H9 (cell line): ENCODE measurements around the gene PPARA. TPM values are rescaled to one million over a fixed set of nuclear protein-coding genes. Genes with fewer than 3 reads are reported as not detected.

Experiments
- DNase-seq: peaks from one replicate; pipeline ENCODE4 v3.0.0-alpha.2; 2017
- H2AFZ ChIP-seq: one replicate; pipeline ENCODE4 v1.6.1; 2013; ENCODE audit warnings: mild to moderate bottlenecking, low read length, control low read depth, moderate library complexity
- H2AK5ac ChIP-seq: 2 replicates; pipeline ENCODE4 v1.6.1; 2013; ENCODE audit warnings: low read length, control low read depth, mixed read lengths; ENCODE audit not compliant: insufficient read length
- H2BK120ac ChIP-seq: one replicate; pipeline ENCODE4 v1.6.1; 2013; ENCODE audit warnings: low read depth, mild to moderate bottlenecking, low read length, control low read depth, inconsistent platforms; ENCODE audit not compliant: poor library complexity, severe bottlenecking
- H2BK12ac ChIP-seq: 2 replicates; pipeline ENCODE4 v1.6.1; 2013; ENCODE audit warnings: low read length, control low read depth, mixed read lengths, low read depth; ENCODE audit not compliant: insufficient read length
- H2BK15ac ChIP-seq: 2 replicates; pipeline ENCODE4 v1.6.1; 2013; ENCODE audit warnings: low read depth, low read length, control low read depth
- H2BK20ac ChIP-seq: one replicate; pipeline ENCODE4 v1.6.1; 2013; ENCODE audit warnings: low read depth, mild to moderate bottlenecking, low read length, control low read depth, inconsistent platforms; ENCODE audit not compliant: poor library complexity, severe bottlenecking
- H2BK5ac ChIP-seq: 2 replicates; pipeline ENCODE4 v1.6.1; 2013; ENCODE audit warnings: low read length, control low read depth, mixed read lengths; ENCODE audit not compliant: insufficient read length
- H3K14ac ChIP-seq: 2 replicates; pipeline ENCODE4 v1.6.1; 2013; ENCODE audit warnings: low read length, control low read depth; ENCODE audit not compliant: insufficient read depth
- H3K18ac ChIP-seq: 2 replicates; pipeline ENCODE4 v1.6.1; 2013; ENCODE audit warnings: low read depth, mild to moderate bottlenecking, mixed read lengths, low read length, control low read depth; ENCODE audit not compliant: insufficient read length
- H3K23ac ChIP-seq: 2 replicates; pipeline ENCODE4 v1.6.1; 2013; ENCODE audit warnings: low read length, control low read depth, mixed read lengths, low read depth; ENCODE audit not compliant: insufficient read length
- H3K23me2 ChIP-seq: 2 replicates; pipeline ENCODE4 v1.6.1; 2013; ENCODE audit warnings: low read depth, mild to moderate bottlenecking, mixed read lengths, low read length, control low read depth; ENCODE audit not compliant: insufficient read length, poor library complexity, severe bottlenecking
- H3K27ac ChIP-seq: 2 replicates; pipeline ENCODE4 v1.5.1; 2013; ENCODE audit warnings: low read length, control low read depth, mixed read lengths, low read depth; ENCODE audit not compliant: insufficient read length
- H3K27me3 ChIP-seq: 2 replicates; pipeline ENCODE4 v1.6.1; 2013; ENCODE audit warnings: low read length, control low read depth, inconsistent platforms; ENCODE audit not compliant: insufficient read depth
- H3K4ac ChIP-seq: 2 replicates; pipeline ENCODE4 v1.6.1; 2013; ENCODE audit warnings: low read depth, mild to moderate bottlenecking, control low read depth, inconsistent platforms, low read length, moderate library complexity
- H3K4me1 ChIP-seq: 2 replicates; pipeline ENCODE4 v1.6.1; 2013; ENCODE audit warnings: low read length, control low read depth, inconsistent platforms; ENCODE audit not compliant: insufficient read depth
- H3K4me2 ChIP-seq: 2 replicates; pipeline ENCODE4 v1.6.1; 2013; ENCODE audit warnings: low read length, control low read depth, mixed read lengths; ENCODE audit not compliant: insufficient read length, insufficient read depth
- H3K56ac ChIP-seq: 2 replicates; pipeline ENCODE4 v1.6.1; 2013; ENCODE audit warnings: low read depth, mild to moderate bottlenecking, mixed read lengths, low read length, control low read depth; ENCODE audit not compliant: insufficient read length
- H3K79me1 ChIP-seq: 2 replicates; pipeline ENCODE4 v1.6.1; 2013; ENCODE audit warnings: low read depth, mild to moderate bottlenecking, moderate library complexity, low read length, control low read depth, inconsistent platforms; ENCODE audit not compliant: insufficient read depth, poor library complexity, severe bottlenecking
- H3K79me2 ChIP-seq: 2 replicates; pipeline ENCODE4 v1.6.1; 2013; ENCODE audit warnings: low read length, control low read depth, inconsistent platforms; ENCODE audit not compliant: insufficient read depth
- H3K9ac ChIP-seq: 2 replicates; pipeline ENCODE4 v1.6.1; 2013; ENCODE audit warnings: low read length, control low read depth, mixed read lengths; ENCODE audit not compliant: insufficient read length; ENCODE audit errors: extremely low read depth
- H3K9me3 ChIP-seq: one replicate; pipeline ENCODE4 v1.6.1; 2013; ENCODE audit warnings: low read depth, low read length, inconsistent platforms; ENCODE audit not compliant: control insufficient read depth
- H3T11ph ChIP-seq: one replicate; pipeline ENCODE4 v1.6.1; 2013; ENCODE audit warnings: mild to moderate bottlenecking, low read length, control low read depth, inconsistent platforms
- H4K20me1 ChIP-seq: one replicate; pipeline ENCODE4 v1.6.1; 2013; ENCODE audit not compliant: control insufficient read depth, insufficient read length, insufficient read depth
- H4K5ac ChIP-seq: 2 replicates; pipeline ENCODE4 v1.6.1; 2013; ENCODE audit warnings: low read depth, mild to moderate bottlenecking, mixed read lengths, low read length, control low read depth; ENCODE audit not compliant: insufficient read length
- H4K8ac ChIP-seq: replicated peaks from 2 replicates; pipeline ENCODE4 v1.6.1; 2013; ENCODE audit warnings: low read length, control low read depth, mixed read lengths, low read depth; ENCODE audit not compliant: insufficient read length
- H4K91ac ChIP-seq: 2 replicates; pipeline ENCODE4 v1.6.1; 2013; ENCODE audit warnings: low read depth, mild to moderate bottlenecking, moderate library complexity, mixed read lengths, low read length, control low read depth; ENCODE audit not compliant: insufficient read length
- H3K27ac Mint-ChIP-seq, 3 experiments: 2 replicates in 2 of 3; 3 replicates in 1 of 3; pipeline ENCODE4 v1.8.0; 2020 to 2021; ENCODE audit warnings: mixed read lengths in 3 of 3, mild to moderate bottlenecking in 1 of 3, moderate library complexity in 1 of 3
- H3K27me3 Mint-ChIP-seq: 2 replicates; pipeline ENCODE4 v1.8.0; 2021; ENCODE audit warnings: low read depth, mild to moderate bottlenecking, moderate library complexity, mixed read lengths
- H3K36me3 Mint-ChIP-seq, 3 experiments: 2 replicates in 2 of 3; 3 replicates in 1 of 3; pipeline ENCODE4 v1.8.0; 2020 to 2021; ENCODE audit warnings: low read depth in 3 of 3, mixed read lengths in 3 of 3; ENCODE audit not compliant: insufficient read depth in 1 of 3
- H3K4me1 Mint-ChIP-seq, 2 experiments: 2 replicates each; pipeline ENCODE4 v1.8.0; 2020; ENCODE audit warnings: mixed read lengths in 2 of 2
- H3K4me3 Mint-ChIP-seq, 2 experiments: 2 replicates in 1 of 2; 3 replicates in 1 of 2; pipeline ENCODE4 v1.8.0; 2020 to 2021; ENCODE audit warnings: mild to moderate bottlenecking in 2 of 2, mixed read lengths in 2 of 2, moderate library complexity in 1 of 2
- H3K9me3 Mint-ChIP-seq, 2 experiments: 2 replicates in 1 of 2; 3 replicates in 1 of 2; pipeline ENCODE4 v1.8.0; 2020; ENCODE audit warnings: mild to moderate bottlenecking in 2 of 2, mixed read lengths in 2 of 2, moderate library complexity in 1 of 2
- CTCF ChIP-seq: fragments of 200-600 bp; sonication (generic); conservative IDR thresholded peaks from 3 replicates; pipeline ENCODE4 v1.8.0; 2021; ENCODE audit warnings: antibody characterized with exemption, mild to moderate bottlenecking
- WGBS: extraction: QIAGEN DNeasy Blood & Tissue Kit; methylation state at CpG from one replicate; pipeline ENCODE4 v1.1.7; 2013; ENCODE audit warnings: missing lambda C conversion rate, low lambda C conversion rate, mixed read lengths; ENCODE audit not compliant: insufficient read length; ENCODE audit errors: extremely low coverage; 5-methylcytosine and 5-hydroxymethylcytosine counted together
- total RNA-seq: library from RNA; stranded (reverse); gene quantifications from 2 replicates; pipeline ENCODE4 v1.2.1, GENCODE V29; 2021

Gene PPARA
- total RNA-seq, 1 experiment from 2014 or later, result 7.3 TPM

- no peak overlapping the region for H3K4me3 Mint-ChIP-seq
- TF ChIP-seq CTCF, result no peak
These were observed 139.0 kb downstream of the PPARA start for GRCh38 chr22:46289244-46289891.

More at GRCh38 chr22:46289244-46289891, 139.0 kb downstream of the PPARA start:
- H2AFZ ChIP-seq, result no peak overlapping the region
- no peaks in the 10 kb centered on the region for H3K79me2 ChIP-seq
- no peak overlapping the region for H3K4ac ChIP-seq
- no peak for DNase-seq
- H3K27ac Mint-ChIP-seq, result no peak overlapping the region
- no peak overlapping the region for H3K18ac ChIP-seq
- no peaks in the 10 kb centered on the region; the same call in 1 of the 2 replicates for H3K27me3 Mint-ChIP-seq
- H3K4me2 ChIP-seq, result no peak overlapping the region
- no peaks in the 10 kb centered on the region for H3K4me1 Mint-ChIP-seq
- no peaks in the 10 kb centered on the region for H3K9me3 ChIP-seq
- no peak overlapping the region for H4K8ac ChIP-seq
- H2AK5ac ChIP-seq, result no peak overlapping the region
- no peaks in the 10 kb centered on the region for H3K27me3 ChIP-seq
- H3K14ac ChIP-seq, result no peak overlapping the region
- no peak overlapping the region for H3K9ac ChIP-seq
- WGBS, result no CpG with 5 or more reads among the region's 33 CpGs
- no peaks in the 10 kb centered on the region for H3K79me1 ChIP-seq
- no peaks in the 10 kb centered on the region for H4K20me1 ChIP-seq
- no peak overlapping the region for H4K5ac ChIP-seq
- H2BK5ac ChIP-seq, result no peak overlapping the region
- no peak overlapping the region for H3K56ac ChIP-seq
- H3K23ac ChIP-seq, result no peak overlapping the region
- H3K27ac ChIP-seq, result no peak overlapping the region
- no peak overlapping the region for H2BK15ac ChIP-seq
- no peak overlapping the region for H3T11ph ChIP-seq
- no peaks in the 10 kb centered on the region for H3K23me2 ChIP-seq
- no peak overlapping the region for H4K91ac ChIP-seq
- peaks cover 5 to 38% (median 35%) of the 10 kb centered on the region in 3 experiments; a peak in 6 of 7 replicates for H3K36me3 Mint-ChIP-seq
- H2BK20ac ChIP-seq, result no peak overlapping the region
- no peaks in the 10 kb centered on the region for H3K4me1 ChIP-seq
- no peak overlapping the region for H2BK120ac ChIP-seq
- H2BK12ac ChIP-seq, result no peak overlapping the region
- H3K9me3 Mint-ChIP-seq, result no peaks in the 10 kb centered on the region
